ELR (cell line): ENCODE measurements around the gene CSTPP1.
A peak's percentile ranks its signal among the peaks of the same experiment; 100 is the strongest.
"Not testable (repeated sequence)": the region's sequence is repeated elsewhere in the genome, so short reads cannot be mapped to it uniquely, and the experiment has no call there.

Experiments
- DNase-seq: peaks from one replicate; pipeline ENCODE4 v3.0.0-alpha.2; 2015; ENCODE audit warnings: low read depth

CSTPP1 gene

GRCh38 chr11:47099918-47100315 lies 163.4 kb downstream of the CSTPP1 start:
- DNase-seq = no peak

GRCh38 chr11:47101406-47101805 lies 164.8 kb downstream of the CSTPP1 start:
- DNase-seq = no peak

- DNase-seq = peak; percentile 8
These were observed 167.8 kb downstream of the CSTPP1 start for GRCh38 chr11:47104261-47104950.

- DNase-seq = no peak
These were observed 169.0 kb downstream of the CSTPP1 start for GRCh38 chr11:47105541-47105940.

GRCh38 chr11:47105974-47106373 lies 169.4 kb downstream of the CSTPP1 start:
- DNase-seq = no peak

- DNase-seq = no peak
These were observed 170.3 kb downstream of the CSTPP1 start for GRCh38 chr11:47106798-47107411.

GRCh38 chr11:47107744-47108143 lies 171.2 kb downstream of the CSTPP1 start:
- DNase-seq = no peak

GRCh38 chr11:47108214-47108613 lies 171.7 kb downstream of the CSTPP1 start:
- no peak for DNase-seq

- no peak for DNase-seq
These were observed 172.6 kb downstream of the CSTPP1 start for GRCh38 chr11:47109051-47109726.

GRCh38 chr11:47109727-47110246 lies 173.2 kb downstream of the CSTPP1 start:
- no peak for DNase-seq

GRCh38 chr11:47111318-47111804 lies 174.8 kb downstream of the CSTPP1 start:
- DNase-seq = no peak

- not testable (repeated sequence) for DNase-seq
These were observed 176.4 kb downstream of the CSTPP1 start for GRCh38 chr11:47112941-47113340.

- not testable (repeated sequence) for DNase-seq
These were observed 182.6 kb downstream of the CSTPP1 start for GRCh38 chr11:47118958-47119688.

- no peak for DNase-seq
These were observed 184.5 kb downstream of the CSTPP1 start for GRCh38 chr11:47121056-47121455.

GRCh38 chr11:47121731-47122130 lies 185.2 kb downstream of the CSTPP1 start:
- no peak for DNase-seq

- no peak for DNase-seq
These were observed 186.5 kb downstream of the CSTPP1 start for GRCh38 chr11:47123094-47123493.

GRCh38 chr11:47124675-47125074 lies 188.1 kb downstream of the CSTPP1 start:
- no peak for DNase-seq

- DNase-seq = no peak
These were observed 188.5 kb downstream of the CSTPP1 start for GRCh38 chr11:47125083-47125482.

GRCh38 chr11:47127213-47127612 lies 190.7 kb downstream of the CSTPP1 start:
- DNase-seq = no peak

- no peak for DNase-seq
These were observed 194.0 kb downstream of the CSTPP1 start for GRCh38 chr11:47130543-47130942.

GRCh38 chr11:47131136-47131535 lies 194.6 kb downstream of the CSTPP1 start:
- no peak for DNase-seq

GRCh38 chr11:47132490-47132889 lies 195.9 kb downstream of the CSTPP1 start:
- DNase-seq = no peak
